Stimulated activated naive B cell treated with anti-CD40 and anti-IgM and Interleukin-4, amounts not matched to agents 10 μg/mL and 1 μg/mL and 100 μg/mL, for 72 hours (primary cell): ENCODE measurements around the gene PCGF2.
A peak's percentile ranks its signal among the peaks of the same experiment; 100 is the strongest.

ENCODE experiments used
- ATAC-seq, 2 donors: fragments of 150-1000 bp; cut with Tn5 transposase; replicated peaks; 2 replicates each; pipeline ENCODE4 v1.10.0; 2021; ENCODE audit warnings: moderate library complexity in 1 of 2
- DNase-seq: peaks from one replicate; pipeline ENCODE4 v3.0.0; 2021
- H3K27ac Mint-ChIP-seq: one replicate; pipeline ENCODE4 v1.8.0; 2022; ENCODE audit warnings: mild to moderate bottlenecking, mixed read lengths
- H3K27me3 Mint-ChIP-seq, 2 donors: one replicate each; pipeline ENCODE4 v1.8.0; 2022; ENCODE audit warnings: mixed read lengths in 2 of 2
- H3K36me3 Mint-ChIP-seq, 2 donors: one replicate each; pipeline ENCODE4 v1.8.0; 2022; ENCODE audit warnings: mixed read lengths in 2 of 2, mild to moderate bottlenecking in 1 of 2
- H3K4me1 Mint-ChIP-seq, 2 donors: one replicate each; pipeline ENCODE4 v1.8.0; 2022; ENCODE audit warnings: mixed read lengths in 2 of 2, mild to moderate bottlenecking in 1 of 2
- H3K4me3 Mint-ChIP-seq, 2 donors: one replicate each; pipeline ENCODE4 v1.8.0; 2022; ENCODE audit warnings: mild to moderate bottlenecking in 2 of 2, mixed read lengths in 2 of 2, moderate library complexity in 1 of 2
- H3K9me3 Mint-ChIP-seq, 2 donors: one replicate each; pipeline ENCODE4 v1.8.0; 2022; ENCODE audit warnings: mixed read lengths in 2 of 2, mild to moderate bottlenecking in 1 of 2

The PCGF2 gene

GRCh38 chr17:38768417-38768816, 20.3 kb upstream of the PCGF2 start:
- peak overlapping the region; percentile 33 for H3K27ac Mint-ChIP-seq
- H3K36me3 Mint-ChIP-seq = peaks cover 52 to 73% of the 10 kb centered on the region in 2 donors
- peaks cover 0 to 6% of the 10 kb centered on the region in 2 donors for H3K4me1 Mint-ChIP-seq

GRCh38 chr17:38766341-38766740, 18.2 kb upstream of the PCGF2 start:
- Mint-ChIP-seq H3K4me3 (no peak overlapping the region), H3K9me3 (no peaks in the 10 kb centered on the region), H3K27me3 (no peaks in the 10 kb centered on the region), H3K27ac (peak overlapping the region; percentile 56), H3K36me3 (peaks cover 48 to 71% of the 10 kb centered on the region in 2 donors), H3K4me1 (peaks cover 4 to 8% of the 10 kb centered on the region in 2 donors)
- DNase-seq (no peak), ATAC-seq (no peak)

More at GRCh38 chr17:38768417-38768816, 20.3 kb upstream of the PCGF2 start:
- ATAC-seq (no peak), DNase-seq (no peak)
- no peak overlapping the region for H3K4me3 Mint-ChIP-seq
- no peaks in the 10 kb centered on the region for H3K9me3 Mint-ChIP-seq
- H3K27me3 Mint-ChIP-seq = no peaks in the 10 kb centered on the region

GRCh38 chr17:38762231-38762630, 14.1 kb upstream of the PCGF2 start:
- peaks cover 6 to 8% of the 10 kb centered on the region in 2 donors for H3K4me1 Mint-ChIP-seq
- no peaks in the 10 kb centered on the region for H3K27me3 Mint-ChIP-seq
- H3K27ac Mint-ChIP-seq = peak overlapping the region; percentile 65

GRCh38 chr17:38761612-38762011, 13.5 kb upstream of the PCGF2 start:
- H3K27ac Mint-ChIP-seq = no peak overlapping the region
- H3K36me3 Mint-ChIP-seq = peaks cover 26 to 56% of the 10 kb centered on the region in 2 donors
- ATAC-seq (no peak), DNase-seq (no peak)
- H3K4me3 Mint-ChIP-seq = no peak overlapping the region
- H3K27me3 Mint-ChIP-seq = no peaks in the 10 kb centered on the region
- H3K9me3 Mint-ChIP-seq = no peaks in the 10 kb centered on the region
- H3K4me1 Mint-ChIP-seq = peaks cover 6 to 8% of the 10 kb centered on the region in 2 donors

More at GRCh38 chr17:38762231-38762630, 14.1 kb upstream of the PCGF2 start:
- DNase-seq = no peak
- H3K4me3 Mint-ChIP-seq = no peak overlapping the region
- peaks cover 33 to 62% of the 10 kb centered on the region in 2 donors for H3K36me3 Mint-ChIP-seq
- no peaks in the 10 kb centered on the region for H3K9me3 Mint-ChIP-seq
- no peak for ATAC-seq

- H3K27ac Mint-ChIP-seq = peak overlapping the region; percentile 97
- peaks cover 26 to 40% of the 10 kb centered on the region in 2 donors for H3K4me1 Mint-ChIP-seq
- peak overlapping the region; percentile 95 to 97 for H3K4me3 Mint-ChIP-seq
- no peaks in the 10 kb centered on the region for H3K9me3 Mint-ChIP-seq
- DNase-seq (no peak), ATAC-seq (no peak)
- H3K36me3 Mint-ChIP-seq = peaks cover 21 to 27% of the 10 kb centered on the region in 2 donors
- peaks cover 18 to 22% of the 10 kb centered on the region in 2 donors for H3K27me3 Mint-ChIP-seq
Measured at GRCh38 chr17:38753071-38753506, 5.0 kb upstream of the PCGF2 start.

GRCh38 chr17:38752308-38753070, 4.4 kb upstream of the PCGF2 start, which contains the start of gene PSMB3:
Gene PSMB3, plus strand, starts transcription at chr17:38752741. Its CDS starts 86 bp downstream, at chr17:38752827.
- ATAC-seq (peak; percentile 89 to 91), DNase-seq (peak; percentile 98)
- Mint-ChIP-seq H3K36me3 (peaks cover 21 to 27% of the 10 kb centered on the region in 2 donors), H3K4me1 (peaks cover 30 to 44% of the 10 kb centered on the region in 2 donors), H3K9me3 (no peaks in the 10 kb centered on the region), H3K4me3 (peak within 1 kb of the TSS; percentile 95 to 97), H3K27ac (peak within 1 kb of the TSS; percentile 97), H3K27me3 (peaks cover 22 to 27% of the 10 kb centered on the region in 2 donors)

- DNase-seq = peak; percentile 76
- Mint-ChIP-seq H3K4me3 (peak overlapping the region; percentile 95 to 97), H3K36me3 (peaks cover 21 to 27% of the 10 kb centered on the region in 2 donors), H3K9me3 (no peaks in the 10 kb centered on the region), H3K27ac (peak overlapping the region; percentile 97), H3K27me3 (peaks cover 24 to 30% of the 10 kb centered on the region in 2 donors), H3K4me1 (peaks cover 31 to 47% of the 10 kb centered on the region in 2 donors)
- peak; percentile 41 to 45 for ATAC-seq
Measured at GRCh38 chr17:38751808-38752307, 3.7 kb upstream of the PCGF2 start.

- Mint-ChIP-seq H3K4me3 (peak overlapping the region; percentile 95 to 97), H3K4me1 (peaks cover 37 to 53% of the 10 kb centered on the region in 2 donors), H3K9me3 (no peaks in the 10 kb centered on the region), H3K27ac (peak overlapping the region; percentile 97), H3K27me3 (peaks cover 30 to 36% of the 10 kb centered on the region in 2 donors), H3K36me3 (peaks cover 21 to 24% of the 10 kb centered on the region in 2 donors)
- DNase-seq (no peak), ATAC-seq (no peak)
Measured at GRCh38 chr17:38751144-38751807, 3.1 kb upstream of the PCGF2 start.

- ATAC-seq (no peak), DNase-seq (no peak)
- Mint-ChIP-seq H3K27ac (peak overlapping the region; percentile 97), H3K36me3 (peaks cover 14 to 18% of the 10 kb centered on the region in 2 donors), H3K4me1 (peaks cover 42 to 61% of the 10 kb centered on the region in 2 donors), H3K9me3 (no peaks in the 10 kb centered on the region), H3K4me3 (peak overlapping the region; percentile 95 to 97), H3K27me3 (peaks cover 35 to 40% of the 10 kb centered on the region in 2 donors)
Measured at GRCh38 chr17:38750312-38751121, 2.4 kb upstream of the PCGF2 start.

GRCh38 chr17:38750044-38750311, 1.8 kb upstream of the PCGF2 start:
- Mint-ChIP-seq H3K27me3 (peaks cover 35 to 40% of the 10 kb centered on the region in 2 donors), H3K36me3 (peaks cover 14 to 18% of the 10 kb centered on the region in 2 donors), H3K4me3 (peak overlapping the region; percentile 76 to 79), H3K27ac (no peak overlapping the region), H3K9me3 (no peaks in the 10 kb centered on the region), H3K4me1 (peaks cover 42 to 65% of the 10 kb centered on the region in 2 donors)
- ATAC-seq = no peak
- DNase-seq = no peak

- Mint-ChIP-seq H3K4me1 (peaks cover 39 to 65% of the 10 kb centered on the region in 2 donors), H3K4me3 (peak overlapping the region; percentile 76 to 79), H3K27me3 (peaks cover 38 to 45% of the 10 kb centered on the region in 2 donors), H3K36me3 (peaks cover 10 to 14% of the 10 kb centered on the region in 2 donors), H3K9me3 (no peaks in the 10 kb centered on the region), H3K27ac (no peak overlapping the region)
- no peak for DNase-seq
- ATAC-seq = no peak
Measured at GRCh38 chr17:38749223-38750043, 1.3 kb upstream of the PCGF2 start.

GRCh38 chr17:38748892-38749222, 721 bp upstream of the PCGF2 start:
- H3K27me3 Mint-ChIP-seq = peaks cover 38 to 48% of the 10 kb centered on the region in 2 donors
- H3K9me3 Mint-ChIP-seq = no peaks in the 10 kb centered on the region
- ATAC-seq (no peak), DNase-seq (no peak)
- peaks cover 37 to 63% of the 10 kb centered on the region in 2 donors for H3K4me1 Mint-ChIP-seq
- no peak overlapping the region for H3K27ac Mint-ChIP-seq
- H3K36me3 Mint-ChIP-seq = peaks cover 9 to 12% of the 10 kb centered on the region in 2 donors
- H3K4me3 Mint-ChIP-seq = peak overlapping the region; percentile 76 to 79

GRCh38 chr17:38747463-38748148, 530 bp downstream of the PCGF2 start:
- H3K36me3 Mint-ChIP-seq = peaks cover 4 to 6% of the 10 kb centered on the region in 2 donors
- no peak for DNase-seq
- no peak for ATAC-seq
- H3K4me3 Mint-ChIP-seq = peak overlapping the region; percentile 85 to 86
- peaks cover 37 to 55% of the 10 kb centered on the region in 2 donors for H3K4me1 Mint-ChIP-seq
- H3K27me3 Mint-ChIP-seq = peaks cover 38 to 48% of the 10 kb centered on the region in 2 donors
- no peaks in the 10 kb centered on the region for H3K9me3 Mint-ChIP-seq
- H3K27ac Mint-ChIP-seq = peak overlapping the region; percentile 66
